Activated CD4-positive, alpha-beta T cell treated with anti-CD3 and anti-CD28 coated beads for 1 hour (primary cell): Measurements from ENCODE around the gene GPR39.
"Not testable (repeated sequence)": the region's sequence is repeated elsewhere in the genome, so short reads cannot be mapped to it uniquely, and the experiment has no call there.

Experiments used
- DNase-seq: peaks from one replicate; pipeline ENCODE4 v3.0.0-alpha.2; 2020

GPR39 gene

GRCh38 chr2:132416723-132417395 lies at the start of gene GPR39:
GPR39 (plus strand) TSS chr2:132416805.
- DNase-seq = no peak

DNA sequence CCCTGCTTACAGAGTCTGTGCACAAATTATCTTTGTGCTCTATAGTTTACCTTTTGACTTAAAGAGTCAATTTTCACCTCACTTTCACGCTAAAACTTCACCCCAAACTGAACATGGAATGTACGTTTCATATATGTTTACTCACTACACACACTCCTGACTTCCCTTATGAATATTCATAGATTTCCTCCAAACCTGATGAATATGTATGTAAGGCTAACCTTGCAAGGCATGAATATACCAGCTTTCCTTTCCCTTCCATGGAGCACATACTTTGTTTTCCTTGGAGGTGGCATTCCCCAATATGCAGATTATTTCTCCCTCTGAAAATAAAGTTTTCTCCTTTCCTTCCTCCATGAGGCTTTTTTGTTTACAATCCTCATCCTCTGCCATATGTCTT lies 48.4 kb upstream of the GPR39 start:
- no peak for DNase-seq

- DNase-seq = no peak
Observed at GRCh38 chr2:132372276-132372675, 44.3 kb upstream of the GPR39 start.

GRCh38 chr2:132373391-132374135 lies 43.0 kb upstream of the GPR39 start:
- DNase-seq = no peak

DNA sequence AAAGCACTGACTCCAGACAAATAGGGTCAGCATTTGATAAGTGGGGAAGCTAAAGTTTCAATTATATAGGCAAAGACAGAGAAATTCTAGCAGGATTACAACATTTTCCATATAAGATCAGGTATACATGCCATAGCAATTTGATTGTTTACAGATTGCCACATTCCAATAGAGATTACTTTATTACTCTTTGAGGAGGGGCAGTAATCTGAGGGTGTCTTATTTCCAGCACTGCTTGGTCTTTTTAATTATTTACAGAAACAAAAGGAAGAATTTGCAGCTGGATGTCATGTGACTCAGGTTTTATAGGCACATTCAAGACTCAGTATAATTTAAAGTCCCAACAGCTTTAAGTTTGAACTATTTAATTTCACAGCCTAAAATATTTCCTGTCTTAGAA lies 42.5 kb upstream of the GPR39 start:
- no peak for DNase-seq

DNA sequence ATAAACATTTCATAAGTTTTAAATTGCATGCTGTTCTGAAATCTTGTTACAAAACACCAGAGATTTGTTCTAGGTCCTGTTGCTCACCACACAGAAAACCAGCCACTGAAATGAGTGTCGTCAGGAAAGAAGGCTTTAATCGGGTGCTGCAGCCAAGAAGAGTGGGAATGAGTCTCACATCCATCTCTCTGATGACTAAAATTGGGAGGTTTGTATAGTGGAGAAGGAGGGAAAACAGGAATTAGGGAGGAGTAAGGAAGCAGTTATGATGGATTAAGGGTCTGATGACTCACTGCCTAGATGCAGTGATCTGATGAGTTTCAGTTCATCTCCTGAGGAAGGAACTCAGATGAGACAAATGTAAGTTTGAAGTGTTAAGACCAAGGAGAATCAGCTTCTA lies 42.1 kb upstream of the GPR39 start:
- DNase-seq = no peak

- DNase-seq = no peak
Observed at GRCh38 chr2:132374961-132375360, 41.6 kb upstream of the GPR39 start.

GRCh38 chr2:132381376-132381775 lies 35.2 kb upstream of the GPR39 start:
- no peak for DNase-seq

DNA sequence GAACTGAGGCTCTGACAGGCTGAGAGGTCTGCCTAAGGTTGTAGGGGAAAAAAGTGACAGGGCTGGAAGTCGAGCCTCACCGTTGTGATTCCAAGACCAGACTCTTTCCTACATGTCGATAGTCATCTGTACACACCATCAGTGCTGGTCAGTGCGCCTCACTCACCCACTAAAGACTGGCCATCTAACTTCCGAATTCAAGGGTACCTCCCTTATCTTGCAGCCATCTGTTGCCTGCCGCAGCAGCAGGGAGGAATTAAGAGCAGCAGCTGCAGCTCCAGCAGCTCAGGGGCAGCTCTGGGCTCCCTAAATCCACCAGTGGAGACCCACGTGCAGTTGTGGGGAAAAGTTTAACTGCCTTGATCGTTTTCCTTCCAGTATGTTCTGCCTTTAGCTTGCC lies 32.6 kb upstream of the GPR39 start:
- DNase-seq = no peak

- DNase-seq = no peak
Observed at GRCh38 chr2:132384491-132385151, 32.0 kb upstream of the GPR39 start.

GRCh38 chr2:132387126-132387525 lies 29.5 kb upstream of the GPR39 start:
- no peak for DNase-seq

DNA sequence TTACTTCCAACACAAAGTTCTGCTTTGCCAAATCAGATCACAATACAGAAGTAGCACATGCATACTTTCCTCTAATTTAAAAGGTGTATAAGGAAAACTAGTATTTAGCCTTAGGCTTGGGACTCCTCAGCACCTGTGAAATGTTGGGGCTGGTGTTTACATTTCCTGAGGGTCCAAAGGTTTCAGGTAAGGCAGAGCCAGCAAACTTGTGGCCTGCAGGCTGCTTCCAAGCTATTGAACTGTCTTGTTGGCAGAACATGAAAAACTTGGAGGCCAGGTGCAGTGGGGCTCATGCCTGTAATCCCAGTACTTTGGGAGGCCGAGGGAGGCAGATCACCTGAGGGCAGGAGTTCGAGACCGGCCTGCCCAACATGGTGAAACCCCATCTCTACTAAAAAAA lies 26.5 kb upstream of the GPR39 start:
- DNase-seq = no peak

DNA sequence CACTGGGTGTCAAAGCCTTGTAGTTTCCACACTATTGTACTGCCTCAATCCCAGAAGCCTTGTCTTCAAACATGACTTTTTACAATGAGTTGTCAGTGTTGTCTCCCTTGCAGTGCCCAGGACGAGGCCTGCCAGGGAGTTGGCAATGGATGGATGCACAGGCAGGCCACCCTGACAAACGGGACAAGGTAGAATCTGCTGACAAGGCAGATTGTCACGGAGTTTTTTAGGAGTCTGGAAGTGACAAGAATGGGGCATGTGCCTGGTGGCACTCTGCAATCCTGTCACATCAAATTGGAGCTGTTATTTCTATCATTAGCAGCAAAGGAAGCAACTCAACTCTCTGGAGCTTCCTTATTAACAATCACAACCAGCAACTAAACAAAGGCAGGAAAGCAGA lies 25.2 kb upstream of the GPR39 start:
- no peak for DNase-seq

DNA sequence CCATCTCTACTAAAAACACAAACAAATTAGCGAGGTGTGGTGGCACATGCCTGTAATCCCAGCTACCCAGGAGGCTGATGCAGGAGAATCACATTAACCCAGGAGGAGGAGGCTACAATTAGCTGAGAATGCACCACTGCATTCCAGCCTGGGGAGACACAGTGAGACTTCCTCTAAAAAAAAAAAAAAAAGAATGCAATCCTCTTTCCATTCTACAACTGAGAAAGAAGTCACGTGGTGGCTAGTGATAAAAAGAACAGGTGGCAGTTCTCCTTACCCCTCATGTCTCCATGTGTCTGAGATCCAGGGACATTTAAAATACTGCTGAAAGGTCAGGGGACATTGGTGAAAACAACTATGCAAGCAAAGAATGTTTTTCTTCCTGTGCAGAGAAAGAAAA lies 24.4 kb upstream of the GPR39 start:
- DNase-seq = no peak

DNA sequence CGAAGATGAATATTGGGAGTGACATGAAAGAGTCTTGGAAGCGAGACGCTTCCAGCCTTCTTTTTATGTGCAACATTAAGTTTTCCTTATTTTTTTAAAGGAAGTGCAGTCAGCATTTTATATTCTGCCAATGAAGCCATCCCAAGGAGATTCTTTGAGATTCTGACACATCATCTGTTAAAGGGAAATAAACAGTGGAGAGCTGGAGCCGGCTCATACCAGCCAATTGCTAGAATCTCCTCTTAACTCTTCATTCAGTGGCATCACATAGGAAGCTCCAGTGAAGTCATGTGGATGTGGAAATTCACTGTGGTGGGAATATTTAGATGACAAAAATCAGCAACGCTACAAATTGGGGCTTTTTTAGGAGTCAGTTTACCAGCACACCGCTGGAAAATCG lies 23.7 kb upstream of the GPR39 start:
- DNase-seq = no peak

DNA sequence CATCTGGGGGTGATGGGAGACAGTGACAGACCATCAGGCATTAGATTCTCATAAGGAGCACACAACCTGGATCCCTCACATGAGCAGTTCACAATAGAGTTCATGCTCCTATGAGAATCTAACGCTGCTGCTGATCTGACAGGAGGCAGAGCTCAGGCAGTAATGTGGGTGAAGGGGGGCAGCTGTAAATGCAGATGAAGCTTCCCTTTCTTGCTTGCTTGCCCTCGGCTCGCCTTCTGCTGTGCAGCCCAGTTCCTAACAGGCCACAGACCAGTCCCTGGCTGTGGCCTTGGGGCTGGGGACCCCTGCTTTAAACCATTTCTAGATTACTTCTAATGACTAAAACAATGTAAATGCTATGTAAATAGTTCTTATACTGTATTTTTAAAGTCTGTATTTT lies 19.6 kb upstream of the GPR39 start:
- DNase-seq = not testable (repeated sequence)

DNA sequence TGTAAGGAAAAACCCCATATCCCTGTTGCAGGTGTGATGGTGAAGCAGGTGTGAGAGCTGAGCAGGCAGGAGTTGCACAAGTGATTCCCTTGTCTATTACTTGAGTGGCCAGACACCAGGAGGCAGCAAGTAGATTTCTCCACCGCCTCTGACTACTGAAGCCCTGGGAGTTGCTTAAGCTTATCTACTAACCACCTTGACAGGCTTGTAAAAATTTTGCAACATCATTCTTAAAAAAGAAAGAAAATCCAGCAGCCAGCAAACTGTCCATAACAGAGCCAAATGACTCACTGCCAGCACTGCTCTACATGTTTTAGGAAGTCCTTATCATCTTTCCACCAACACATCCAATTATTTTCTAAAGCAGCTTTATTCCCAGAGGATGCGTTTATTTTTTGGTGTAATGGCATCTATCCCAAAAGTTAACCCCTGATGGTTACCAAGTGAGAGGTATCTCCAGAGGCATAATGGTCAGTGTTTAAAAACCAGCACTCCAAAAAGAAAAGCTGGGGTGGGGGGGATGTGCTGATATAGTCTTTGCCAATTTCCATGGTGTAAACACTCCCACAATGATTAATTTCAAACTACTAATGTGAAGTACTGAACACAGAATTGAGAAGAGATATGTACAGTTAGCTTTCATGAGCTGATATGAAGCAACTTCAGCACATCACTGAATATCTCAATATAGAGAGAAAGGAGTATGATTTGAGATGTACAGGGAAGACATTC lies 16.3 kb upstream of the GPR39 start:
- DNase-seq = no peak

DNA sequence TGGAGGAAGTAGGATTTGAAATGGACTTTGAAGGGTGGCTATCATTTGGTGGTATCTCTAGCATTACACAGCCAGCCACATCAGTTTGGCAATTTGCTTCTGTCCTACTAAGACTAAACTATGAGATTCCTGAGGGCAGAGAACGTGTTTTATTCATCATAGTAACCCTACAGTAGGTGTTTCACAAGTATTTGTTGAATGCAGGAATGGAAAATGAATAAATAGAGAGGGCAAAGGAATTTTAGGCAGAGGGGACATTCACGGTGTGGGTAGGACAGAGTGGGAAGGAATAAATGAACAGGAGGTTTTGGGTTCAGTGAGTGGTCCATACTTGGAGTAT lies 15.7 kb upstream of the GPR39 start:
- no peak for DNase-seq

DNA sequence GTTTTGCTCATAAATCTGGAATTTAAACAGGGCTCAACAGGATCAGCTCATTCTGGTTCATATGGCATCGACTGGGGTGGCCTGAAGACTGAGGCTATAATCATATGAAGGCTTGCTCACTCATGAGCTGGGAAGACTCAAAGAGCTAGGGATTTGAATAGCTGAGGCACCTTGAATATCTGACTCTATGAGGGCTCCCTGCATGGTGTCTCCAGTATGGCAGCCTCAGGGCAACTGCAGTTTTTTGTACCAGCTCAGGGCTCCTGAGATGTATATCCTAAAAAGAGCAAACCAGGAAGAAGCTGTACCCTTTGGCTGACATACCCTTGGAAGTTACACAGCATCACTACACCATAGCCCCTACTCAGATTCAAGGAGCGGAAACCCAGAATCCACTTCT lies 15.3 kb upstream of the GPR39 start:
- DNase-seq = no peak

GRCh38 chr2:132403146-132403545 lies 13.5 kb upstream of the GPR39 start:
- no peak for DNase-seq

GRCh38 chr2:132404056-132404455 lies 12.5 kb upstream of the GPR39 start:
- DNase-seq = no peak

GRCh38 chr2:132407784-132408183 lies 8.8 kb upstream of the GPR39 start:
- DNase-seq = no peak

GRCh38 chr2:132412021-132412420 lies 4.6 kb upstream of the GPR39 start:
- DNase-seq = no peak

DNA sequence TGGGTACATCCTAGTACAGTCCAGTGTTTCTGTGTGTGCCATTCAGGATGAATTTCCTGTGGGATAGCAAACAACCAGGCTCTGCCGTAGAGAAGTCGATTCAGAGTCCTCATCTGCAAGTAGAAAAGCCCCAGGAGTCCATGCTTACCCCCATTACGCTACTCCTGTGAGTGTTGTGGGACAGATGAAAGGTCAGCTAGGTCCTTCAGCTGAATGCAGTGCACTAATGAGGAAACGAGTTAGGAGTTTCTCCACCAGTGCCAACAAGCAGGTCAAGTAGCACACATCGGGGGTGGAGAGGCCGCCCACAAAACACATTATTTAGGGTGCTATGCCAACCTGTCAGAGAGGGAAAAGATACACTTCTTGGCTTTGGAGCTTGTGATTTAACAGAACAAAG lies 2.5 kb upstream of the GPR39 start:
- no peak for DNase-seq
